Measurements from ENCODE around the gene GMDS.

Gene GMDS

GRCh38 chr6:2036710-2037023 is 208.7 kb downstream of the GMDS start:
- no peak for DNase-seq (ENCODE audit: low read depth in 2 of 2)

- no peak for DNase-seq (ENCODE audit: low read depth in 2 of 2)
Measured at GRCh38 chr6:2035826-2036709, 209.3 kb downstream of the GMDS start.

GRCh38 chr6:2035046-2035445 is 210.4 kb downstream of the GMDS start:
- no peak for DNase-seq (ENCODE audit: low read depth in 2 of 2)

GRCh38 chr6:2034256-2034655 is 211.1 kb downstream of the GMDS start:
- no peak for DNase-seq (ENCODE audit: low read depth in 2 of 2)

GRCh38 chr6:2033544-2033943 is 211.9 kb downstream of the GMDS start:
- no peak for DNase-seq (ENCODE audit: low read depth in 2 of 2)

- DNase-seq (ENCODE audit: low read depth in 2 of 2), result no peak
Measured at GRCh38 chr6:2030682-2031244, 214.6 kb downstream of the GMDS start.

GRCh38 chr6:2029952-2030351 is 215.5 kb downstream of the GMDS start:
- no peak for DNase-seq (ENCODE audit: low read depth in 2 of 2)

GRCh38 chr6:2029130-2029794 is 216.1 kb downstream of the GMDS start:
- DNase-seq (ENCODE audit: low read depth in 2 of 2), result no peak

GRCh38 chr6:2028457-2029038 is 216.9 kb downstream of the GMDS start:
- no peak for DNase-seq (ENCODE audit: low read depth in 2 of 2)

GRCh38 chr6:2026133-2026532 is 219.3 kb downstream of the GMDS start:
- DNase-seq (ENCODE audit: low read depth in 2 of 2), result no peak

GRCh38 chr6:2021713-2022125 is 223.7 kb downstream of the GMDS start:
- no peak for DNase-seq (ENCODE audit: low read depth in 2 of 2)

- no peak for DNase-seq (ENCODE audit: low read depth in 2 of 2)
Measured at GRCh38 chr6:2020909-2021308, 224.5 kb downstream of the GMDS start.

GRCh38 chr6:2019051-2019450 is 226.4 kb downstream of the GMDS start:
- DNase-seq (ENCODE audit: low read depth in 2 of 2), result no peak

GRCh38 chr6:2016040-2016439 is 229.4 kb downstream of the GMDS start:
- no peak for DNase-seq (ENCODE audit: low read depth in 2 of 2)

- no peak for DNase-seq (ENCODE audit: low read depth in 2 of 2)
Measured at GRCh38 chr6:2008383-2008976, 236.9 kb downstream of the GMDS start.

- DNase-seq (ENCODE audit: low read depth in 2 of 2), result no peak
Measured at GRCh38 chr6:2007165-2007564, 238.2 kb downstream of the GMDS start.

- no peak for DNase-seq (ENCODE audit: low read depth in 2 of 2)
Measured at GRCh38 chr6:2004888-2005287, 240.5 kb downstream of the GMDS start.

- no peak for DNase-seq (ENCODE audit: low read depth in 2 of 2)
Measured at GRCh38 chr6:2000962-2001361, 244.4 kb downstream of the GMDS start.

- DNase-seq (ENCODE audit: low read depth in 2 of 2), result no peak
Measured at GRCh38 chr6:1997702-1998101, 247.7 kb downstream of the GMDS start.

GRCh38 chr6:1995636-1996035 is 249.8 kb downstream of the GMDS start:
- DNase-seq (ENCODE audit: low read depth in 2 of 2), result no peak

- DNase-seq (ENCODE audit: low read depth in 2 of 2), result no peak
Measured at GRCh38 chr6:1993042-1993441, 252.4 kb downstream of the GMDS start.

- no peak for DNase-seq (ENCODE audit: low read depth in 2 of 2)
Measured at GRCh38 chr6:1991332-1991878, 254.0 kb downstream of the GMDS start.

Measured in stimulated activated CD4-positive, alpha-beta T cell treated with anti-CD3 and anti-CD28 coated beads, Interleukin-12 subunit alpha, Interleukin-12 subunit beta, amount 100 ng/mL, for 24 hours (primary cell).